Measurements from ENCODE around the gene KAZN. TPM values are rescaled to one million over a fixed set of nuclear protein-coding genes. Genes with fewer than 3 reads are reported as not detected.

Gene KAZN
- total and polyA plus RNA-seq, 8 donors = 1.2 to 50.7 (median 6.8) TPM

GRCh38 chr1:14778898-14779865, 180.7 kb downstream of the KAZN start:
- TF ChIP-seq EP300 (IDR thresholded peaks at IDR 0.05) (no peak), POLR2AphosphoS5 (IDR thresholded peaks at IDR 0.05) (no peak), POLR2A (IDR thresholded peaks at IDR 0.05) (no peak), CTCF (IDR thresholded peaks at IDR 0.05) (peak in 4 of 7 experiments; percentile 49 to 66 (median 60))
- intact Hi-C loops (cut with DNase I; ENCODE audit: low total_unique reads) = no loop called here
- H3K4me3 ChIP-seq = no peak overlapping the region
- H3K4me1 ChIP-seq = no peaks in the 10 kb centered on the region
- H3K9me3 ChIP-seq = no peaks in the 10 kb centered on the region
- no peak overlapping the region for H3K27ac ChIP-seq
- no peaks in the 10 kb centered on the region for H3K27me3 ChIP-seq
- peak; percentile 44 to 64 for DNase-seq
- WGBS, 5 donors = 47 to 59% (median 50%) methylated on average over 12 of the region's 12 CpGs
- H3K36me3 ChIP-seq = no peaks in the 10 kb centered on the region

- no peaks in the 10 kb centered on the region for H3K27me3 ChIP-seq
- no peak overlapping the region for H3K4me3 ChIP-seq
- WGBS, 5 donors = 73 to 90% (median 79%) methylated on average over 2 of the region's 2 CpGs
- no peak for DNase-seq
- H3K4me1 ChIP-seq = no peaks in the 10 kb centered on the region
- intact Hi-C loops (cut with DNase I; ENCODE audit: low total_unique reads) = loop anchor here (10.0 kb wide), 1 partner anchor 265 kb away; no protein-coding TSS in a partner anchor
- no peaks in the 10 kb centered on the region for H3K36me3 ChIP-seq
- no peak overlapping the region for H3K27ac ChIP-seq
- H3K9me3 ChIP-seq = no peaks in the 10 kb centered on the region
- TF ChIP-seq POLR2AphosphoS5 (IDR thresholded peaks at IDR 0.05) (no peak), POLR2A (IDR thresholded peaks at IDR 0.05) (no peak), CTCF (IDR thresholded peaks at IDR 0.05) (no peak), EP300 (IDR thresholded peaks at IDR 0.05) (no peak)
Measured at GRCh38 chr1:14780271-14780670, 181.8 kb downstream of the KAZN start.

GRCh38 chr1:14781811-14782210, 183.3 kb downstream of the KAZN start:
- Histone ChIP-seq H3K27ac (no peak overlapping the region), H3K4me1 (no peaks in the 10 kb centered on the region), H3K36me3 (no peaks in the 10 kb centered on the region), H3K9me3 (no peaks in the 10 kb centered on the region), H3K4me3 (no peak overlapping the region), H3K27me3 (no peaks in the 10 kb centered on the region)
- intact Hi-C loops (cut with DNase I; ENCODE audit: low total_unique reads) = loop anchor here (10.0 kb wide), 1 partner anchor 263 kb away; no protein-coding TSS in a partner anchor
- WGBS, 5 donors = 89 to 95% (median 92%) methylated on average over 5 of the region's 5 CpGs
- no peak for DNase-seq
- TF ChIP-seq POLR2A (IDR thresholded peaks at IDR 0.05) = no peak
- no peak for TF ChIP-seq POLR2AphosphoS5 (IDR thresholded peaks at IDR 0.05)
- TF ChIP-seq CTCF (IDR thresholded peaks at IDR 0.05) = no peak
- no peak for TF ChIP-seq EP300 (IDR thresholded peaks at IDR 0.05)

GRCh38 chr1:14782741-14783591, 184.5 kb downstream of the KAZN start:
- H3K9me3 ChIP-seq = no peaks in the 10 kb centered on the region
- no peaks in the 10 kb centered on the region for H3K36me3 ChIP-seq
- no peak overlapping the region for H3K27ac ChIP-seq
- no peak overlapping the region for H3K4me3 ChIP-seq
- WGBS, 5 donors = 51 to 64% (median 54%) methylated on average over 8 of the region's 8 CpGs
- no peak for DNase-seq
- H3K4me1 ChIP-seq = no peaks in the 10 kb centered on the region
- intact Hi-C loops (cut with DNase I; ENCODE audit: low total_unique reads) = loop anchor here (10.0 kb wide), 1 partner anchor 262 kb away; no protein-coding TSS in a partner anchor
- no peaks in the 10 kb centered on the region for H3K27me3 ChIP-seq
- TF ChIP-seq EP300 (IDR thresholded peaks at IDR 0.05) = no peak
- no peak for TF ChIP-seq CTCF (IDR thresholded peaks at IDR 0.05)
- no peak for TF ChIP-seq POLR2A (IDR thresholded peaks at IDR 0.05)
- TF ChIP-seq POLR2AphosphoS5 (IDR thresholded peaks at IDR 0.05) = no peak
